Measurements from ENCODE around the gene NHEJ1.

- no peak for TF ChIP-seq OVOL2 (CRISPR knock-in tag; IDR thresholded peaks at IDR 0.05; ENCODE audit: borderline replicate concordance)
- no peak for TF ChIP-seq CTCF (IDR thresholded peaks at IDR 0.05)
Observed at GRCh38 chr2:219072741-219073250, 87.8 kb downstream of the NHEJ1 start.
